ENCODE data around the gene TOX4.
"Not testable (repeated sequence)": the region's sequence is repeated elsewhere in the genome, so short reads cannot be mapped to it uniquely, and the experiment has no call there.

Gene TOX4

DNA sequence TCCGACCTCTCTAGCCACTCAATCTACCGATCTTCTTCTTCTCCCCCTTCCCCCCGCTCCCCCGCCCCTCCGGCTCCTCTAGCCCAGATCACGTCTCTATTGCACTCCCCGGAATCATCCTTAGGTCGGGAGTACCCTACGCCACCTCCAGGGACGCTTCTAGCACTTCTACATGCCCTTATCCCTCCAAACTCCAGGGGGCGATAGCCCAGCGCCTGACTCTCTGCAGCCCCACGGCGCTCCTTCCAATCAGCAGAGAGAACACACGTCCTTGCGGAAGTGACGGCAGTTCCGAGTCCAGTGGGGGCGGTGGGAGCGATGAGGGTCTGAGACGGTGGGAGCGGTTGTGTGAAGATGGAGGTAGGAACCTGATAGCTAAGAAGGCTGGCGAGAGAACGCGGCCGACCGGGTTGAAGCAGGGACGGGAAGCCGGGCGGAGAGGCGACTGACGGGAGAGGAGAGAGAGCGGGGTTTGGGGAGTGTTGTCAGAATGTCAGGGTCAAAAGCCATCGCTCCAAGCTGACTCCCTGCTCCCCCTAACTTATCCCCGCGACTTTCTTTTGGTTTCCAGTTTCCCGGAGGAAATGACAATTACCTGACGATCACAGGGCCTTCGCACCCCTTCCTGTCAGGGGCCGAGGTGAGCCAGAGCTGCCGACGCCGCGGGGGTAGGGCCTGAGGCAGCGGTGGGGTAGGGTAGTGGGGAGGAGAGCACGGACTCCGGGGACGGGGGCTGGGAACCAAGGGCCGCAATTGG is at the start of gene TOX4, which contains the start of gene RAB2B:
Gene TOX4, plus strand, starts transcription at position 271 of the 757 bp plus-strand sequence. Its CDS starts 84 bp downstream, at position 355.
Gene RAB2B, minus strand, starts transcription at position 35 of the 757 bp plus-strand sequence. CDS start 87 bp downstream, outside the sequence.
- peak; percentile 100 for DNase-seq

DNA sequence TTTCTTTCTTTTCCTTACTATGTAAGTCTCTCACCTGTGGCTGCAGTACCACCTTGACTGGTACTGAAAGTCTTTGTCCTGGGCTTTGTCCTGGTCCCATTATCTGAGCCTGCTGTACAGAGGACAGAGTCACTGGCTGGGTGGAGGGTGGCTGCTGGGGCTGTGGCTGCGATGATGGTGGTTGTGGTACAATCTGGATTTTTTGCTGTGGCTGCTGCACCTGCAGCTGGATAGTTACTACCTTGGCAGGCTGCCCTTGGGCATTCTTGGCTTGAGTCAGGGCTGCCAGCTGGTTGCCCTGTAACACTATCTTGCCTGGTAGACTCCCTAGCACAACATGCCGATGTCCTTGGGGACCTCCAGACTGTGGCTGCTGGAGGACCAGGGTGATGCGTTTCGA is 48.1 kb upstream of the TOX4 start:
- no peak for DNase-seq

DNA sequence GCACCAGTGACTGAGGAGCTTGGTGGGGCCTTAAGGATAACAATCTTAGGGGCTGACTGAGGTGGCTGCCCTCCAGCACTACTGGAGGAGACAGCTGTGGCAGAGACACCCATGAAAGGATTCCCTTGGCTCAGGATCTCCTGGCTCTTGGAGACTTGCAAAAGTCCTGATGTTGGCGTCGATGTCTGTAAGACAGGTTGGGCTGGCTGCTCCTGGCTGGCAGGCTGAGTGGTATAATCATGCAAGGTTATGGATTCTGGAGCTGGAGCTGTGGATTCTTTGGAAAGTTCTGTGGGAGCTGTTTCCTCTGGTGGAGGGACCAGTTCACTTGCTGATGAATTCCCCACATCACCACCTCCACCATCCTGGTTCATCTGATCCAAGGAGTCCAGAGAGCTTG is 45.9 kb upstream of the TOX4 start:
- no peak for DNase-seq

DNA sequence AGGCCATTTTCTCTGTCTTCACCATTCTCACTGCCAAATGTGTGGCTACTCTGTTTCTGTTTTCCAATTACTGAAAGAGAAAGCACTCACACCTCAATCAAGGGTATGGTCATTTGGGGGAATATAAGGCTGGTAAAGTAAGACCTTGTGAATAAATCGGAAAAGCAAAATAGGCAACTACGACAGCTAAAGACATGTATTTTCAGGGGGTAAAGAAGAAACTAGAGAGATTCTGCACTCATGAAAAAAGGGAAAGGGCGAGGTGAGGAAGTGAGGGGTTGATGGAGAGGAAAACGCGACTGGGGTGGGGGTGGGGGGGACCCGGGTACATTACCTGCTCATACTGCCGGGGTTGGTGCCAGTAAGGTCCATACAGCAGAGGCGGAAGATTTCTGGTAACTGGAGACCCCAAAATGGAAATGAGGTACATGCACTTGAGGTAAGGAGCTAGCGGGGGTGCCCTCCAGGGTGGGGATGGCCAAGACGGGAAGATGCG is 40.4 kb upstream of the TOX4 start:
- DNase-seq = peak; percentile 27

DNA sequence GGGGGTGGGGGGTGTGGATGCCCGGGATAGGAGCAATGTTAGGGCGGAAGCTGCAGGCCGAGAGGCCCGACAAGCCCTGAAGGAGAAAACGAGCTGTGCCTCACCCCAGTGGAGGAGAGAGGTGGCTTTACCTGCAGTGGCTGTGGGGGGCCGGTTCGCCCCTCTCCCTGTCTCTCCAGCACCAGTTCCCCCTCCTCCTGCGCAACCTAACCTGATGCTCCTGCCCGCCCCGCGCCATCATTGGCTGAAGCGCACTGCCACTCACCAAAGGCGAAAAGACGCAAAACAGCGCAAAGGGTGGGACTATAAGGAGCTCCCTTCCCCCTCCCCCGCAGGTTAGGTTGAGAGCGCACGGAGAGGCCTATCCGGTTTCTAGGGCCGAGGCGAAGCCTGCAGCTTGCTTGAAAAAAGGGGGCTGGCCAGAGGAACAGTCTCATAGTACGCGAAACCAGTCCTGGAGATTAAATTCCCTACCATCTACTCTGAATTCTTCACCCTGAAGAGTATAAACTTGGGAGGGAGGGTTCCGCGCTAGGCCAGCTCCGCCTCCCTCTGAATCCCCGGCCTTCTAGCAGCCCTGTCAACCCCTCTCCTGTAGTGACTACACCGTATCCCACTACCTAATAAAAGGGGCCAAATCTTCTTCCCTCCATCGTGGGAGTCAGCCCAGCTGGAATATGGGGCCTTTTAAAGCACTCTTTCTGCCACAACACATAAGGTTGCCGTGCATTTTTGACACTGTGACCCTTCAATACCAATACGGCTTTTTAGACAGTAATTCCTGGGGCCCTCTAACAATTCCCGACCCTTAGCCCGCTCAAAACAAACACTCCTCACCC is 39.7 kb upstream of the TOX4 start:
- DNase-seq = peak; percentile 100

DNA sequence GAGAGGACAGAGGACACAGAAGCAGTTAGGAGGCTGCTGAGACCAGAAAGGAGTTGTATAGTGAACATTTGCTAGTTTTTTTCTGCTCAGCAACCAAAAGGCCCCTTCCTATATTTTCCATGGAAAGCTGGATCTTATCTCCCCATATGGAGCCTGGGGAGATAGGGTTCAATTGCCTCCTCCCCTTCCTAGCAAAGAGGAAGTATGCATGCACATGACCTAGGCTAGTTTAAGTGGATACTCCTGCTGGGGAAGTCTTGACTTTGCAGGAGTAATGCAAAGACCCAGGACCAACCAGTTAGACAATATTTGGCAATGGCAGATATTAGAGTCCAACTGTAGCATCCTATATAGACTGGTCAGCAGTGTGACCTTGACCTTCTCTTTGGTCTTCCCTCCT is 36.1 kb upstream of the TOX4 start:
- DNase-seq = no peak

DNA sequence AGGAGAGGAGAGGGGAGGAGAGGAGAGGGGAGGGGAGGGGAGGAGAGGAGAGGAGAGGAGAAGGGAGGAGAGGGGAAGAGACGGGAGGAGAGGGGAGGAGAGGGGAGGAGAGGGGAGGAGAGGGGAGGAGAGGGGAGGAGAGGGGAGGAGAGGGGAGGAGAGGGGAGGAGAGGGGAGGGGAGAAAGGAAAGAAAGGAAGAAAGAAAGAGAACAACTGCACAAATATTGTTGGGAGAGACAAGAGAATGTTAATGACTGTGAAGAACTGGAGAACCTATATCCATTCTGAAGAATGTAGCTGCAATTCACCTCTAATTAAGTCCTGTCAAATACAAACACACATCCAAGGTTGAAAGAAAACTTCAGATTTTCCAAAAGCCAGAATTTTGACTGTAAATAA is 34.3 kb upstream of the TOX4 start:
- not testable (repeated sequence) for DNase-seq

DNA sequence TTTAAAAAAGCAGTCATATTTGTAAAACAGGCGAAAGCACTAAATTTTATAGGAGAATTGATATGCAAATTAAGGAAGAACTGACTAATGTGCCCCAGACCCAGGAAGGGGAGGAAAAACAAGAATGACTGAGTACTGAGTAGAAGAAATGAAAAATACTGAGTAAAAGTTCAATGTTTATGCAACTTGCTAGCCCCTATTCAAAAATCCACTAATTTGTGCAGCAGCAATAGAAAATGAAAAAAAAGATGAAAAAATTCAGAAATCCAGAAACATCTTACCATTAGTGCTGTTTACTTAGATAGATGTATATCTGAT is 27.1 kb upstream of the TOX4 start:
- DNase-seq = no peak

DNA sequence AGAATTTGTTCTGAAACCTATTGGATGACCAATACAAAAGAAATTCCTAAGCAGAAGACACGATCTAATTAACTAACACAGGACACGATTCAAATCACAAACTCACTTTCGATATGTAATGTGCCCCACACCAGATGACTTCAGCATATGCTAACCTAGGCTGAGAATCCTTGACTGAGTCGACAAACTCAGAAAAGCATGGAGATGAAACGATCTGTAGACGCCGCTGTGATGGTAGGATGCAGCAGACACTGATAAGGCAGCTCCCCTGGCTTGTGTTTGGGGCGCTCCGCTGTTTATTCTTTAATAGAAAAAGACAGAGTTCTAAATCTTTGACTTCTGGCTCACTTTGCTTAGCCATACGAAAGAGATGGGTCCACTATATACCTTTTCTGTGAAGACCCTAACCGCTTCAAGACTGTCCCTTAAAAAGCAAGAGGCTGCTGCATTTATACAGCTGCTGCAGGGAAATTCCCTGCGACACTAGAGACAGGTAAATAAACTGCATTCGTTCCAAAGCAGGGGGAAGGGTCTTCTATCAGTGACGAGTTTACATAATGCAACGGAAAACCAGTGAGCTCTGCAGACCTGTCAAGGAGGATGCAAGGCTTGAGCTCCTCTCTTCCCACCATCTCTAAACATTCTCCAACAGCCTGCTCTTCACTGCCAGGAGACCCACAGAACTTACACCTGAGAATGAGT is 22.0 kb upstream of the TOX4 start:
- peak; percentile 48 for DNase-seq

DNA sequence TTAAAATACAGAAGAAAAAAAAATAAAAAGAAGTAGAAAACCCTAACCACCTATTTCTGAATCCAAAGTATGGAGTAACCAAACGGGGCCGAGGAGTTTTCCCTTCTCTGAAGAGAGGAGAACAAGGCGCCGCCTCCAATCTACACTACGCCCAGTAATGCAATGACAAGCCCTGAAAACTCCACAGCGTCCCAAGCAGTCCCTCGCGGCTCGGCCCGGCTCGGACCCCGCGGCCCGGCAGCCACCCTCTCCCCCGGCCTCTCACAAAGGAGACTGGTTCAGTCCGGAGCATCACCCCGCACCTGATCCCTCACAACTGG is 21.4 kb upstream of the TOX4 start:
- DNase-seq = no peak

DNA sequence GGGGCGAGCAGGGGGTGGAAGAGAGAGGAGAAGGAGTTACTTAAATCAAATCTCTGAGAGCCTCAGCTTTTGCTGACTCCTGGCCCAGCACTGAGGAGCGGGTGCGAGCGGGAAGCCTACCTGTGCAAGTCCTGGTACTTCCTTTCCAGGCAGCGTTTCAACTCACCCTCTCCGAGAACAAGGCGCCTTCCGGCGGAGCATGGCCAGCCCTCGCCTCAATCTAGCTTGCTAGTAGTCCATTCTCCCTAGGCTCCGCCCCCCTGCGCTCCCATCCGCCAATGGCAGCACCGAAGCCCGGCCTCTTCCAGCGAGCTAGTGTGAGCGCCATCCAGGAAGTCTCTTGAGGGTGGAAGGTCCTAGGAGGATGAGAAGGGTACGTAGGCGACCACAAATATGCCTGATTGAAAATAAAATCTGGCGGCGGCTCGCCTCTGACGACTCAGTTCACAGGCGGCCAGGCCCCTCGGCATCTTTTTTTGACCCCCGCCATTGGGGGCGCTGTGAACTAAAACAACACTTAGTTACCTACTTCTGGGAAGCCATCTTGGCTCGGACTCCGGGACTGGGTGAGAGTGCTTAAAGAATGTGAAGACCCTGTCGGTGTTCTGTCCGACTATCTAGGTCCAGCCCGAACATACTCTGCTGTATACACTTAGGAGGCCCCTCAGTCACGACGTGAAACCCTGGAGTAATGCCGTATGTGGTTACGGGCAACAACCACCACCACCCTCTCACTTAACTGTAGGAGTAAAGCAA is 20.9 kb upstream of the TOX4 start, which contains the start of gene CHD8:
Gene CHD8, minus strand, starts transcription at position 212 of the 756 bp plus-strand sequence. CDS start 24,480 bp downstream, outside the sequence.
- peak; percentile 100 for DNase-seq

DNA sequence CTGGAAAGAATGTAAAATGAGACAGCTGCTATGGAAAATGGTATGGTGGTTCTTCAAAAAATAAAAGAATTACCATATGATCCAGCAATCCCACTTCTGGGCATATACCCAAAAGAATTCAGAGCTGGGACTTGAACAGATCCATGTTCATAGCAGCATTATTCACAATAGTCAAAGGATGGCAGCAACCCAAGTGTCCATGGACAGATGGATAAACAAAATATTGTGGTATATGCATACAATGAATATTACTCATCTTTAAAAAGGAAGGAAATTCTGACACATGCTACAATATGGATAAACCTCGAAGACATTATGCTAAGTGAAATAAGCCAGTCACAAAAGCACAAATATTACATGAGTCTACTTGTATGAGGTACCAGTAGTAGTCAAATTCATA is 9.4 kb upstream of the TOX4 start:
- DNase-seq = no peak

DNA sequence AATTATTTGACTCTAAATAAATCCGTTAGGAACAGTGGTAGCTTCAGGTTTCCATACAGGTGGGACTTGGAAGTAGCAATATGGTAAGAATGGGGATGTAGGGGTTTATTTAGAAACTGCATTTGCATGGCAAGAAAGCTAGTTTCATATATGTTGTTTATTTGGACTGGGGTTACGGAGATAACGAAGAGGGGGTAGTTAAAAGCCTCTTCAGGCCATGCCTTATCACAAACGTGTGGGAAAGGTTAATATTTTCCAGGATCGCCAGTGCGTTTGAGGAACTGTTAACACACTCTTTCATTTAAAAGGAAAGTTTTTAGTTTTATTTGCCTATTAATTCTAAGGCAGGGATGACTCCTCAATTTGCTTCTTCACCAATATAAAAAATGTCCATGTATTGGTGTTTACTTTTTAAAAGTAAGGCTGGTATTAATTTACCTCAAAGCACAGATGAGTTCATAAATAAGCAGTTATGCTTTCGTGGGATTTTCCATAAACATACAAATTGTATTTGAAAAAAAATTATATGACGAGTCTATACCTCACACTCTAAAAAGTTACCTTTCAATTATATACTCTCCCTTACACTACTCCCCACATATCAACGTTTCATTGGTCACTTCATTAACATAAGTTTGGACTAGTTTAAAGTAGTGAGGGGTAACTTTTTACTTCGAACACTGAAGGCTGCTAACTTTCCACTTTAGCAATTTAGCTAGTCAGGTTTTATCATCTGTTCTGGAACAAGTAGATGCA is 1.1 kb upstream of the TOX4 start:
- no peak for DNase-seq

DNA sequence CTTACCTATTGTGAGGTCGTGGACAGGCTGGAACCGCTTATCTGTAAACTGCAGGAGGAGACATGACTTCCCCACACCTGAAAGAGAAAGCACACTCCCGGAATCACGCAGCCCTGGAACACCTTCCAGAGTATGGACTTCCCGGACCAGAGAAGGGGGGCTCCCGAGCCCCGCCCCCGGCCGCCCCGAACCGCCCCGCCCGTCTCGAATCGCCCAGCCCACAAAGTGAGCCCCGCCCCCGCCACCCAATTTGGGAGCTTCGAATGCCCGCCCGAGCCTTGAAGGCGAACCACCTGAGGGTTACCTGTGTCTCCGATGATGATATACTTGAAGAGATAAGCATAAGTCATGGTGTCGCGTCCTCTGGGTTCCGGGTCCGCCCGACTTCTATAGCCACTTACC is 471 bp upstream of the TOX4 start:
- DNase-seq = no peak

DNA sequence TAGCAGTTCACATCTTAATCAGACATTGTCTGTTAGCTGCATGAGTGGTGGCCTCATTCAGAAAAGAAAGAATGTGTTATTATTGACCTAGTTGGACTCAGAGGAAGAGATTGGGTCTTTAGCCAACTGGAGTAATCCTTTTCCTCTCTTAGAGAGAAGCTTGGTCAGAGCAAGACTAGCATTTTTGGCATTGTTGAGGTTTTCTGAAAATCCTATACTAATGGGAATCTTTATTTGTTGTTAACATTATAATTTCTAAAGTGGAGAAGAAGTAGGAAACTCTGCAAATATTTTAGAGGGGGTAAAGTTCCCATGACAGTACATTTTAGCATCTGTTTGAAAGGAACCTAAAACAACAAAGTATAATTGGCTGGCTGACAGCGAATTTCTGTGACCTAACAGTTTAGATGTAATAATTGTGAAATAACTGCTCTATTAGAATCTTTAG is 9.7 kb downstream of the TOX4 start:
- no peak for DNase-seq

DNA sequence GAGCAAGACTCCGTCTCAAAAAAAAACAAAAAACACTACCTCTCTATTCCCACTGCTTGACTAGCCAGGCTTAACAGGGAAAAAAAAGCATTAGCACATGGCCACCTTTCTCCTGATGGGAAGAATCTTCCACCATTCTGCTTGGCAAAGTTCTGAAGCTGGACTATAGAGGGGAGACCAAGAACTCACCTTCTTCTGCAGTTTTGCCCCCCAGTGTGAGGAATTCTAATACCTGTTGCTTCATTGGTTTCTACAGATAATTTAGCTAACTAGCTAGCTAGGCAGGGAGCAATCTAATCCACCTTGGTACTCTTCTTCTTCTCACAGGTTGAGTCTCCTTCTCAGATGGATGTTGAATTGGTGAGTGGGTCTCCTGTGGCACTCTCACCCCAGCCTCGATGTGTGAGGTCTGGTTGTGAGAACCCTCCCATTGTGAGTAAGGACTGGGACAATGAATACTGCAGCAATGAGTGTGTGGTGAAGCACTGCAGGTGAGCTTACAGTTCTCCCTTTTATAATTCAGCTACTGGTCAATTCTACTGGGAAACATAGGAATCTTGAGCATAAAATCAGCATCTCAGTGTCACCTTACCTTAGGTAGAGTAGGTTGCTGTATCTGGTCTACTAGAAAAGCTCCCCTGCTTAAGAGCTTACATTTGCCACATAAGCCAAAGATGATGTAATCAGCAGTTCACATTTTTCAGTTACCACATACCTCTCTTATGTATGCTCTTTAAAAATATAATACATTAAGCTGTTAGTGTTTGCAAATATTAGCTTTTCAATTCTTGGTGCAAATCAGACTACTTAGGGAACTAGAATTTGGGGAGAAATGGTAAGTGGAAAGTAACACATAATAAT is 18.1 kb downstream of the TOX4 start:
- no peak for DNase-seq

DNA sequence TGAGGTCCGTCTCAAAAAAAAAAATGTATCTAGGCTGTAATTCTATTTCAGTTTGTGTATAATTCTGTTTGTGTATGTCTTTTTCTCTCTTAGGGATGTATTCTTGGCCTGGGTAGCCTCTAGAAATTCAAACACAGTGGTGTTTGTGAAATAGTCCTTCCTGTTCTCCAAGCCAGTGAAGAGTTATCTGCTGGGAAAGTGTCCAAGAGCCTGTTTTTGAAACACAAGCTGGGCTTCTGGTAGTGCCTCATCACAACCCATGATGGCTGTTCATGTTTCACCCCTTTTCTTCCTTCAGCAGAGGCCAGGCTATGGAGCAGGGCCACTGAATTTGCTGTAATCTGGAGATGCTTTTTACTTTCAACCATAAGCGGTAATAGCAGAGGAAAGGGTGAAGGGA is 19.5 kb downstream of the TOX4 start:
- DNase-seq = no peak

DNA sequence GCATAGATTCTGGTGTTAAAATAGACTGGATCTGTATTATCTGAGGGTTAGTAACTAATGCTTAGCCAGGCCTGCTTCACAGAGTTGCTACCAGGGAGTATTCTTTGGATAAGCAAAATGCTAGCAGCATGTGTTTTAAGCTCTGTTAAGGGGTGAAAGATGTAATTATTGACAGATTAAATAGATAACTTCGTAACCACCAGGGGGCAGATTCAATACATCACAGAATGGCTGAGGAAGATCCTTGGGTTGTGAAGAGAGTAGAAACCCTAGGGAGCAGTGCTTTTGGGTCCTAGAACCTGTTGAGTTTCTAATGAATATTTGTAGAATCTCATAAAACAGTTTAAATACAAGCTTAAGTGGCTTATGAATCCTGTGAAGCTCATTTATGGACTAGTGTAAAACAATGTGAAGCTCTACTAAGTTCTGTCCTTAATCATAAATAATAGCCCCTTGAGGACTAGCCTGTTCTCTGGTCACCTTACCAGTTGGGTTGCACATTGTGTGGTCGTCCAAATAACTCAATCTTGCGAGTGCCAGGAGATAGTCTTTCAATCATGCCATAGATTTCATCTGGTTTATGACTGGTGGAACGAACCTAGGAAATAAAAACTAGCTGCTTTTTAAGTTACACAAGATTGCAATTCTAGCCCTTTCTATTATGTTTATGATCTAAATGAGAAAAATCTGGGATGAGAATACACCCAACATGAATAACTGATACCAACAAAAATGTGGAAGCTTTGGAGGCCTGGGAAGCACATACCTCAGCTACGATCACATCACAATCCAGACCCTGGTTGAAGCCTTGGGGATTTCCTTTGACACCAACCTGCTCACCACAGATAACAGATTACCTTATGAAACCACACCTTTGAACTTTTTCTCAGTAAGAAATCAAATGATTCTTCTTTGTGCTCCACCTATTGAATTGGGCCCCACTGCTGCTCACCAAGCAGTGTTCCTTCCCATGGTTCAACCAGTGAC is 21.8 kb downstream of the TOX4 start:
- peak; percentile 87 for DNase-seq

DNA sequence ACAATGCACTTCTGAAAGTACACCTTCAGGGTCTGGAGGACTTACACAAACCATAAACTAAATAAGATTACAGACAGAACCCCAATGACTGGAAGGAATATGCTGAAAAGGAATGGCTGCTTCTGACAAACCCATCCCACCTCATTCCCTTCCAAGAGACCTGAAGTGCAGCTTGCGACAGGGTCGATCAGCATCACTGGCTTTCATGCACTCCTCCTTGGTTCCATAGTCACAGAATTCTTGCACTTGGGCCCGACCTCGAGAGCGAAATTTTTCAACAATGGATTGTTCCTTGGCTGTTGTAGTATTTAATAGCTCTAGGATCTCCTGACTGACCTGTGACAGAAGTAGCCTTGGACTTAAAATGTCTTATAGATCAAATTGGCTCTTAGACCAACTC is 24.6 kb downstream of the TOX4 start:
- DNase-seq = no peak

DNA sequence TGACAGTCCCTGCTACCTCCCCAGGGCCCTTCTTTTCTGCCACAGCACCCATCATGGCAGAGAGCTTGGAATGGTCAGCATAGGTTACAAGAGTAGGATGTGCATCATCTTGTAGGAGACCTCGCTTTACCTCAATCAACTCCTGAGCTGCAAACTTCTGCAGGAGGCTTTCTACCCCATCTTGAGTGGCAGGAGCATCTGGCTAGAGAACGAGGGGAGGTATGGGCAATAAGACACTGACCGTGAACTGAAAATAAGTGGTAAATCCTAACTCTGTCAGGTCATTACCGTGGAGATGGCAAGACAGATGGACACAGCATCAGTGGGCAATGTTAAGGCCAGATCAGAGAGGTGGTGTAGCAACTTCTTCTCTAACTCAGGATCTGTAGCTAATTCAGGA is 26.4 kb downstream of the TOX4 start:
- DNase-seq = no peak
